Testis (tissue), 2 donors: ENCODE measurements around the gene DDX19B.

Source experiments
- POLR2A ChIP-seq: fragments of 450-650 bp; IDR thresholded peaks from one replicate; pipeline ENCODE4 v1.6.1; 2017; ENCODE audit warnings: antibody characterized with exemption, mild to moderate bottlenecking, moderate library complexity
- TF ChIP-seq, protein P1 (sequence below), 3 experiments: fragments of 450-650 bp in 2 of 3; fragments of 200-600 bp in 1 of 3; sonication (generic) in 1 of 3; IDR thresholded peaks; one replicate each; pipeline ENCODE4 v1.5.1; 2016 to 2019; ENCODE audit warnings: antibody characterized with exemption in 3 of 3, mild to moderate bottlenecking in 2 of 3, moderate library complexity in 1 of 3

DNA sequence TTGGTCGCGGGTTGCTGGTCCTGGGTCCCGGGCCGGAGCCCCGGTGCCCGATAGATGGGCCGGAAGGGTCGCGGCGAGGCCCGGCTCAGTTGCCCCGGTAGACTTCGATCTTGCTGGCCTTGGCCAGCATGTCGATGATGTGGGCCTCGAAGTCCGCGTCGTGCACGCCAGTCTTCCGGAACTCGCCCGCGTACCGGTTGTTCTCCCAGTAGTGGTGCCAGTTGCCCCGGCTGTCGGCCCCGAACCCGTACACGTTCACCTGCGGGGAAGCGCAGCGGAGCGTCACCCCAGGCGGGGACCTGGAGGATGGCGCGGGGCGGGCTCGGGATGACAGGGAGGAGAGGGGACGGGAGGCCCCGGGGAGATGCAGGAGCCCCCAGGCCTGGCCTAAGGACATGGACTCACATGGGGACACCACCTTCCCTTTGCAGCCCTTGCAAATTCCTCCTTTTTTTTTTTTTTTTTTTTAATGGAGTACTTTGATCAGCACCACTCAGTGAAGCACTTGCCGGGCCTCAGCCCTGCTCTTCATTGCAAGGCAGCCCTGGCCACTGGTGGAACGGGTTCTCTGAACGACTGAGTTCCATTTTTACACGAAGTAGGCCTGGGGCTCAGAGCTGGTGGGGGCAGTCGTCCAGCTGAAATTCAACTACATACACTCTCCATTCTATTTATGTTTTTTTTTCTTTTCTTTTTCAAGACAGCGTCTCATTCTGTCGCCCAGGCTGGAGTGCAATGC is 82.8 kb downstream of the DDX19B start:
- no peak for TF ChIP-seq POLR2A
- TF ChIP-seq, protein P1, sequence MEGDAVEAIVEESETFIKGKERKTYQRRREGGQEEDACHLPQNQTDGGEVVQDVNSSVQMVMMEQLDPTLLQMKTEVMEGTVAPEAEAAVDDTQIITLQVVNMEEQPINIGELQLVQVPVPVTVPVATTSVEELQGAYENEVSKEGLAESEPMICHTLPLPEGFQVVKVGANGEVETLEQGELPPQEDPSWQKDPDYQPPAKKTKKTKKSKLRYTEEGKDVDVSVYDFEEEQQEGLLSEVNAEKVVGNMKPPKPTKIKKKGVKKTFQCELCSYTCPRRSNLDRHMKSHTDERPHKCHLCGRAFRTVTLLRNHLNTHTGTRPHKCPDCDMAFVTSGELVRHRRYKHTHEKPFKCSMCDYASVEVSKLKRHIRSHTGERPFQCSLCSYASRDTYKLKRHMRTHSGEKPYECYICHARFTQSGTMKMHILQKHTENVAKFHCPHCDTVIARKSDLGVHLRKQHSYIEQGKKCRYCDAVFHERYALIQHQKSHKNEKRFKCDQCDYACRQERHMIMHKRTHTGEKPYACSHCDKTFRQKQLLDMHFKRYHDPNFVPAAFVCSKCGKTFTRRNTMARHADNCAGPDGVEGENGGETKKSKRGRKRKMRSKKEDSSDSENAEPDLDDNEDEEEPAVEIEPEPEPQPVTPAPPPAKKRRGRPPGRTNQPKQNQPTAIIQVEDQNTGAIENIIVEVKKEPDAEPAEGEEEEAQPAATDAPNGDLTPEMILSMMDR (IDR thresholded peaks at IDR 0.05): no peak
